Neuronal stem cell (in vitro differentiated cells): Measurements from ENCODE around the gene ARF1.

Experiments
- DNase-seq: peaks from one replicate; pipeline ENCODE4 v3.0.0-alpha.2; 2013; ENCODE audit warnings: low spot score
- H2AFZ ChIP-seq: one replicate; pipeline ENCODE4 v1.6.1; 2013; ENCODE audit warnings: mild to moderate bottlenecking, low read length, inconsistent platforms
- H2AK5ac ChIP-seq: 2 replicates; pipeline ENCODE4 v1.6.1; 2013; ENCODE audit warnings: low read depth, mild to moderate bottlenecking, inconsistent platforms, low read length, moderate library complexity, mixed read lengths
- H2BK120ac ChIP-seq: 2 replicates; pipeline ENCODE4 v1.6.1; 2013; ENCODE audit warnings: low read depth, mild to moderate bottlenecking, inconsistent platforms, low read length, moderate library complexity, mixed read lengths
- H2BK12ac ChIP-seq: one replicate; pipeline ENCODE4 v1.6.1; 2013; ENCODE audit warnings: low read length, inconsistent platforms
- H2BK15ac ChIP-seq: 2 replicates; pipeline ENCODE4 v1.6.1; 2013; ENCODE audit warnings: mild to moderate bottlenecking, low read length, inconsistent platforms, mixed read lengths
- H2BK5ac ChIP-seq: one replicate; pipeline ENCODE4 v1.6.1; 2013; ENCODE audit warnings: inconsistent platforms, mild to moderate bottlenecking, low read length, moderate library complexity
- H3K14ac ChIP-seq: one replicate; pipeline ENCODE4 v1.6.1; 2013; ENCODE audit warnings: low read length, inconsistent platforms
- H3K18ac ChIP-seq: 2 replicates; pipeline ENCODE4 v1.6.1; 2013; ENCODE audit warnings: low read length, inconsistent platforms
- H3K23ac ChIP-seq: 2 replicates; pipeline ENCODE4 v1.6.1; 2013; ENCODE audit warnings: low read depth, mild to moderate bottlenecking, mixed read lengths, low read length, inconsistent platforms; ENCODE audit not compliant: poor library complexity
- H3K27ac ChIP-seq: replicated peaks from 3 replicates; pipeline ENCODE4 v1.5.1; 2013; ENCODE audit warnings: low read length, inconsistent platforms
- H3K27me3 ChIP-seq, 3 experiments: 2 replicates each; pipeline ENCODE4 v1.6.1; 2013; ENCODE audit warnings: low read length in 3 of 3, mild to moderate bottlenecking in 2 of 3, inconsistent platforms in 1 of 3, low read depth in 1 of 3, mixed read lengths in 1 of 3, moderate library complexity in 1 of 3; ENCODE audit not compliant: control insufficient read depth in 3 of 3, insufficient read depth in 3 of 3
- H3K36me3 ChIP-seq, 2 donors: replicated peaks in 1 of 2; 2 replicates each; pipeline ENCODE4 v1.6.1; 2013; ENCODE audit warnings: low read length in 2 of 2; ENCODE audit not compliant: control insufficient read depth in 2 of 2, insufficient read depth in 2 of 2
- H3K4ac ChIP-seq: 2 replicates; pipeline ENCODE4 v1.6.1; 2013; ENCODE audit warnings: inconsistent platforms, mild to moderate bottlenecking, low read length, moderate library complexity
- H3K4me1 ChIP-seq, 2 donors: 1 replicate in 1 of 2; 2 replicates in 1 of 2; pipeline ENCODE4 v1.6.1; 2013; ENCODE audit warnings: low read length in 2 of 2, low read depth in 1 of 2; ENCODE audit not compliant: control insufficient read depth in 2 of 2, insufficient read depth in 1 of 2
- H3K4me2 ChIP-seq: one replicate; pipeline ENCODE4 v1.6.1; 2013; ENCODE audit warnings: mild to moderate bottlenecking, low read length, inconsistent platforms; ENCODE audit not compliant: insufficient read depth, poor library complexity, severe bottlenecking
- H3K4me3 ChIP-seq, 2 donors: 2 replicates each; pipeline ENCODE4 v1.5.1; 2013; ENCODE audit warnings: low read length in 2 of 2, mild to moderate bottlenecking in 2 of 2, inconsistent platforms in 1 of 2, moderate library complexity in 1 of 2
- H3K79me1 ChIP-seq: one replicate; pipeline ENCODE4 v1.6.1; 2013; ENCODE audit warnings: low read depth, mild to moderate bottlenecking, inconsistent platforms, low read length, moderate library complexity
- H3K9ac ChIP-seq: one replicate; pipeline ENCODE4 v1.6.1; 2013; ENCODE audit warnings: mild to moderate bottlenecking, low read depth, low read length, inconsistent platforms; ENCODE audit not compliant: poor library complexity
- H3K9me3 ChIP-seq, 2 donors: replicated peaks in 1 of 2; 2 replicates each; pipeline versions ENCODE3 to v1.6.1; 2013; ENCODE audit warnings: low read length in 2 of 2, mild to moderate bottlenecking in 2 of 2, inconsistent platforms in 1 of 2, low read depth in 1 of 2, mixed read lengths in 1 of 2, moderate library complexity in 1 of 2; ENCODE audit not compliant: control insufficient read depth in 2 of 2, insufficient read depth in 1 of 2
- H4K8ac ChIP-seq: one replicate; pipeline ENCODE4 v1.6.1; 2013; ENCODE audit warnings: low read depth, mild to moderate bottlenecking, inconsistent platforms, low read length, moderate library complexity
- H4K91ac ChIP-seq: one replicate; pipeline ENCODE4 v1.6.1; 2013; ENCODE audit warnings: low read length, low read depth, mild to moderate bottlenecking, inconsistent platforms; ENCODE audit not compliant: poor library complexity
- WGBS, 2 donors: extraction: QIAGEN DNeasy Blood & Tissue Kit; methylation state at CpG; one replicate each; pipeline ENCODE4 v1.1.7; 2013; ENCODE audit warnings: missing lambda C conversion rate in 2 of 2, mixed read lengths in 1 of 2; ENCODE audit not compliant: insufficient read length in 2 of 2, insufficient replicate concordance in 1 of 2; ENCODE audit errors: extremely low coverage in 2 of 2; 5-methylcytosine and 5-hydroxymethylcytosine counted together

ARF1 gene

DNA sequence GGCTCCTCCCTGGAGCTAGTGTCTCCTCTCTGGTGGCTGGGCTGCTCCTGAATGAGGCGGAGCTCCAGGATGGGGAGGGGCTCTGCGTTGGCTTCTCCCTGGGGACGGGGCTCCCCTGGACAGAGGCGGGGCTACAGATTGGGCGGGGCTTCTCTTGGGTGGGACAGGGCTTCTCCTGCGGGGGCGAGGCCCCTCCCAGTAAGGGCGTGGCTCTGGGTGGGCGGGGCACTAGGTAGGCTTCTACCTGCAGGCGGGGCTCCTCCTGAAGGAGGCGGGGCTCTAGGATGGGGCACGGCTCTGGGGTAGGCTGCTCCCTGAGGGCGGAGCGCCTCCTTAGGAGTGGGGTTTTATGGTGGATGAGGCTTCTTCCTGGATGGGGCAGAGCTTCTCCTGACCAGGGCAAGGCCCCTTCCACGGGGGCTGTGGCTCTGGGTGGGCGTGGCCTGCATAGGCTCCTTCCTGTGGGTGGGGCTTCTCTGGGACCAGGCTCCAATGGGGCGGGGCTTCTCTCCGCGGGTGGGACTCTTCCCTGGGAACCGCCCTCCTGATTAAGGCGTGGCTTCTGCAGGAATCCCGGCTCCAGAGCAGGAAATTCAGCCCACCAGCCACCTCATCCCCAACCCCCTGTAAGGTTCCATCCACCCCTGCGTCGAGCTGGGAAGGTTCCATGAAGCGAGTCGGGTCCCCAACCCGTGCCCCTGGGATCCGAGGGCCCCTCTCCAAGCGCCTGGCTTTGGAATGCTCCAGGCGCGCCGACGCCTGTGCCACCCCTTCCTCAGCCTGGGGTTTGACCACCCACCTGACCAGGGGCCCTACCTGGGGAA, 22.7 kb upstream of the ARF1 start:
- Histone ChIP-seq H3K4ac (no peak overlapping the region), H3K27me3 (peaks cover 7 to 84% (median 52%) of the 10 kb centered on the region in 3 experiments), H3K79me1 (peaks cover 2% of the 10 kb centered on the region), H3K9ac (no peak overlapping the region), H4K8ac (no peak overlapping the region), H3K4me2 (peak overlapping the region; percentile 57), H3K4me1 (peaks cover 0 to 3% of the 10 kb centered on the region in 2 donors), H3K4me3 (peak overlapping the region in 1 of 2 donors; percentile 24), H3K9me3 (peaks cover 8 to 12% of the 10 kb centered on the region in 2 donors), H2BK120ac (no peak overlapping the region), H3K14ac (no peak overlapping the region), H3K18ac (peak overlapping the region; percentile 73), H3K36me3 (no peaks in the 10 kb centered on the region), H2AFZ (peak overlapping the region; percentile 29), H2AK5ac (peak overlapping the region; percentile 77), H2BK5ac (peak overlapping the region; percentile 40), H3K23ac (peak overlapping the region; percentile 92), H2BK12ac (no peak overlapping the region), H4K91ac (no peak overlapping the region), H2BK15ac (peak overlapping the region; percentile 40), H3K27ac (no peak overlapping the region)
- no CpG with 5 or more reads among the region's 33 CpGs for WGBS, 2 donors
- DNase-seq: no peak

DNA sequence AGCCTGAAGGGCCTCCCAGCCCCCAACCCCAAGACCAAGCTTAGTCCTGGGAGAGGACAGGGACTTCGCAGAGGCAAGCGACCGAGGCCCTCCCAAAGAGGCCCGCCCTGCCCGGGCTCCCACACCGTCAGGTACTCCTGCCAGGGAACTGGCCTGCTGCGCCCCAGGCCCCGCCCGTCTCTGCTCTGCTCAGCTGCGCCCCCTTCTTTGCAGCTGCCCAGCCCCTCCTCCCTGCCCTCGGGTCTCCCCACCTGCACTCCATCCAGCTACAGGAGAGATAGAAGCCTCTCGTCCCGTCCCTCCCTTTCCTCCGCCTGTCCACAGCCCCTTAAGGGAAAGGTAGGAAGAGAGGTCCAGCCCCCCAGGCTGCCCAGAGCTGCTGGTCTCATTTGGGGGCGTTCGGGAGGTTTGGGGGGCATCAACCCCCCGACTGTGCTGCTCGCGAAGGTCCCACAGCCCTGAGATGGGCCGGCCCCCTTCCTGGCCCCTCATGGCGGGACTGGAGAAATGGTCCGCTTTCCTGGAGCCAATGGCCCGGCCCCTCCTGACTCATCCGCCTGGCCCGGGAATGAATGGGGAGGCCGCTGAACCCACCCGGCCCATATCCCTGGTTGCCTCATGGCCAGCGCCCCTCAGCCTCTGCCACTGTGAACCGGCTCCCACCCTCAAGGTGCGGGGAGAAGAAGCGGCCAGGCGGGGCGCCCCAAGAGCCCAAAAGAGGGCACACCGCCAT, 21.9 kb upstream of the ARF1 start:
- no peak overlapping the region for H4K91ac ChIP-seq
- WGBS, 2 donors: no CpG with 5 or more reads among the region's 34 CpGs
- no peak overlapping the region for H2BK120ac ChIP-seq
- H2AK5ac ChIP-seq: peak overlapping the region; percentile 77
- H2BK12ac ChIP-seq: no peak overlapping the region
- H3K4me3 ChIP-seq: peak overlapping the region in 1 of 2 donors; percentile 62
- peak overlapping the region; percentile 7 for H3K9ac ChIP-seq
- H3K4me1 ChIP-seq: peaks cover 0 to 3% of the 10 kb centered on the region in 2 donors
- no peak overlapping the region for H3K27ac ChIP-seq
- no peak overlapping the region for H3K4ac ChIP-seq
- H4K8ac ChIP-seq: no peak overlapping the region
- H2BK15ac ChIP-seq: peak overlapping the region; percentile 40
- peak overlapping the region; percentile 75 for H3K14ac ChIP-seq
- H3K79me1 ChIP-seq: peaks cover 2% of the 10 kb centered on the region
- peak overlapping the region; percentile 29 for H2AFZ ChIP-seq
- peaks cover 8 to 12% of the 10 kb centered on the region in 2 donors for H3K9me3 ChIP-seq
- no peaks in the 10 kb centered on the region for H3K36me3 ChIP-seq
- peak overlapping the region; percentile 73 for H3K18ac ChIP-seq
- H3K23ac ChIP-seq: peak overlapping the region; percentile 71
- peak overlapping the region; percentile 57 for H3K4me2 ChIP-seq
- no peak for DNase-seq
- H3K27me3 ChIP-seq: peaks cover 7 to 90% (median 52%) of the 10 kb centered on the region in 3 experiments
- peak overlapping the region; percentile 40 for H2BK5ac ChIP-seq

DNA sequence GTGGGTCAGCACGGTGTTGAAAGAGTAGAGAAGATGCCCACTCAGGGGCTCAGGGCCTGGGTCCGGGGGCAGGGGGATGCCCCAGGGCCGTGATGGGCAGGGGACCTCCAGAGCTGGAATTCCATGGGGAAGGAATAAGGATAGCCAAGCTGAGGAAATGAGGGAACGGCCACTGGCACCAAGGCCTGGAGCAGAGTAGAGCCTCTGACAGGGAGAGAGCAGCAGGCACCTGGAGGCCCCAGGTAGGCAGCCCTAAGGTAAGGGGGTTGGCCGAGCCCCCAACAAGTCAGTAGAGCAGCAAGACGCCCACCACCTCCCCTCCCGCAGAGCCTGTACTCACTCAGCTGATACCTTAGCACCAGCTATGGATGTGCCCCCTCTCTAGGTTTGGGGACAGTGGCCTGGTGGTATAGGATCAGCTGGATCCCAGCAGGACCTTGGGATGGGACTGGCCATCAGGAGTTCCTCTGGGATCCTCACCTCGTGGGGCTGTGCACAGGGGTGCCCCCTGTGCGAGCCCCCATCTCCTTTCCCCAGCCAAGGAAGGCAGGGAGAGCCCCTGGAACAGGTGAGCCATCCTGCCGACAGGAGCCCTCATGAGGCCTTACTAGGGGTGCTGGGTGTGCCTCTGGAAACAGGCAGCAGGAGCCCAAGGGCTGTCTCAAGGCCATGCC, 21.0 kb upstream of the ARF1 start:
- H3K23ac ChIP-seq: no peak overlapping the region
- H3K27ac ChIP-seq: no peak overlapping the region
- no peak overlapping the region for H2BK5ac ChIP-seq
- no CpG with 5 or more reads among the region's 10 CpGs for WGBS, 2 donors
- H3K36me3 ChIP-seq: no peaks in the 10 kb centered on the region
- peaks cover 2% of the 10 kb centered on the region for H3K79me1 ChIP-seq
- H2AK5ac ChIP-seq: peak overlapping the region; percentile 44
- H3K14ac ChIP-seq: no peak overlapping the region
- peaks cover 8 to 12% of the 10 kb centered on the region in 2 donors for H3K9me3 ChIP-seq
- H3K4ac ChIP-seq: no peak overlapping the region
- H2BK15ac ChIP-seq: peak overlapping the region; percentile 87
- H2BK12ac ChIP-seq: peak overlapping the region; percentile 30
- no peak overlapping the region for H3K4me2 ChIP-seq
- no peak for DNase-seq
- H3K9ac ChIP-seq: no peak overlapping the region
- H3K4me1 ChIP-seq: peaks cover 0 to 3% of the 10 kb centered on the region in 2 donors
- H3K18ac ChIP-seq: peak overlapping the region; percentile 45
- H4K91ac ChIP-seq: no peak overlapping the region
- H3K27me3 ChIP-seq: peaks cover 7 to 88% (median 48%) of the 10 kb centered on the region in 3 experiments
- H2AFZ ChIP-seq: no peak overlapping the region
- H3K4me3 ChIP-seq: no peak overlapping the region
- H2BK120ac ChIP-seq: no peak overlapping the region
- no peak overlapping the region for H4K8ac ChIP-seq
